ENCODE results near the gene CCDC159. TPM values are rescaled to one million over a fixed set of nuclear protein-coding genes. Genes with fewer than 3 reads are reported as not detected.

CCDC159 gene
- total and polyA plus RNA-seq, 2 of the 13 experiments (the other 11 are each of a cell fraction or from before 2014, with no cell fraction given): 1.7 to 6.3 TPM

GRCh38 chr19:11346104-11346940, at the start of gene CCDC159, which contains the start of gene TMEM205 (continued):
- peak; percentile 85 for TF ChIP-seq CEBPZ (IDR thresholded peaks at IDR 0.05; ENCODE audit: low read length)
- no peak for TF ChIP-seq BRD4 (CRISPR knock-in tag; IDR thresholded peaks at IDR 0.05)
- TF ChIP-seq ZNF124 (CRISPR knock-in tag; IDR thresholded peaks at IDR 0.05): no peak
- TF ChIP-seq ARID2 (CRISPR knock-in tag; IDR thresholded peaks at IDR 0.05; ENCODE audit: borderline replicate concordance): 0 out of 2 replicates have a peak, but pooled peaks have one; percentile 37
- TF ChIP-seq TEAD3 (CRISPR knock-in tag; optimal IDR thresholded peaks at IDR 0.05; ENCODE audit: borderline replicate concordance): peak; percentile 75
- peak; percentile 78; the same call in 1 of the 2 replicates for TF ChIP-seq CEBPB (IDR thresholded peaks at IDR 0.05; ENCODE audit: borderline replicate concordance, low read depth, low read length)
- TF ChIP-seq CHD2 (IDR thresholded peaks at IDR 0.05; ENCODE audit: low read depth, low read length): no peak
- no peak for TF ChIP-seq RBM22 (optimal IDR thresholded peaks at IDR 0.05; ENCODE audit: low read length)
- TF ChIP-seq SOX13 (IDR thresholded peaks at IDR 0.05): no peak
- TF ChIP-seq SOX13 (CRISPR knock-in tag; conservative IDR thresholded peaks at IDR 0.05 in 1 of 2, IDR thresholded peaks at IDR 0.05 in 1 of 2): 0 out of 4 replicates have a peak, but pooled peaks of 1 of the 2 experiments have one; percentile 6
- TF ChIP-seq ZFY (CRISPR knock-in tag; IDR thresholded peaks at IDR 0.05): peak; percentile 21; the same call in 1 of the 2 replicates
- no peak for TF ChIP-seq MLX (CRISPR knock-in tag; IDR thresholded peaks at IDR 0.05)
- TF ChIP-seq ATAD3A (CRISPR knock-in tag; IDR thresholded peaks at IDR 0.05): no peak
- 0 out of 2 replicates have a peak, but pooled peaks have one; percentile 51 for TF ChIP-seq PCBP1 (IDR thresholded peaks at IDR 0.05; ENCODE audit: borderline replicate concordance, low read depth, low read length)
- no peak for TF ChIP-seq ZNF737 (CRISPR knock-in tag; IDR thresholded peaks at IDR 0.05; ENCODE audit: borderline replicate concordance)
- TF ChIP-seq ZNF788 (CRISPR knock-in tag; IDR thresholded peaks at IDR 0.05; ENCODE audit: borderline replicate concordance): peak; percentile 48; the same call in 1 of the 2 replicates
- TF ChIP-seq ZKSCAN5 (CRISPR knock-in tag; IDR thresholded peaks at IDR 0.05): no peak
- TF ChIP-seq ZBTB7A (CRISPR knock-in tag; IDR thresholded peaks at IDR 0.05): no peak
- TF ChIP-seq, protein P1, sequence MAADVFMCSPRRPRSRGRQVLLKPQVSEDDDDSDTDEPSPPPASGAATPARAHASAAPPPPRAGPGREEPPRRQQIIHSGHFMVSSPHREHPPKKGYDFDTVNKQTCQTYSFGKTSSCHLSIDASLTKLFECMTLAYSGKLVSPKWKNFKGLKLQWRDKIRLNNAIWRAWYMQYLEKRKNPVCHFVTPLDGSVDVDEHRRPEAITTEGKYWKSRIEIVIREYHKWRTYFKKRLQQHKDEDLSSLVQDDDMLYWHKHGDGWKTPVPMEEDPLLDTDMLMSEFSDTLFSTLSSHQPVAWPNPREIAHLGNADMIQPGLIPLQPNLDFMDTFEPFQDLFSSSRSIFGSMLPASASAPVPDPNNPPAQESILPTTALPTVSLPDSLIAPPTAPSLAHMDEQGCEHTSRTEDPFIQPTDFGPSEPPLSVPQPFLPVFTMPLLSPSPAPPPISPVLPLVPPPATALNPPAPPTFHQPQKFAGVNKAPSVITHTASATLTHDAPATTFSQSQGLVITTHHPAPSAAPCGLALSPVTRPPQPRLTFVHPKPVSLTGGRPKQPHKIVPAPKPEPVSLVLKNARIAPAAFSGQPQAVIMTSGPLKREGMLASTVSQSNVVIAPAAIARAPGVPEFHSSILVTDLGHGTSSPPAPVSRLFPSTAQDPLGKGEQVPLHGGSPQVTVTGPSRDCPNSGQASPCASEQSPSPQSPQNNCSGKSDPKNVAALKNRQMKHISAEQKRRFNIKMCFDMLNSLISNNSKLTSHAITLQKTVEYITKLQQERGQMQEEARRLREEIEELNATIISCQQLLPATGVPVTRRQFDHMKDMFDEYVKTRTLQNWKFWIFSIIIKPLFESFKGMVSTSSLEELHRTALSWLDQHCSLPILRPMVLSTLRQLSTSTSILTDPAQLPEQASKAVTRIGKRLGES (CRISPR knock-in tag; IDR thresholded peaks at IDR 0.05; ENCODE audit: borderline replicate concordance): no peak
